ENCODE measurements around the gene SLC19A2.

DNA sequence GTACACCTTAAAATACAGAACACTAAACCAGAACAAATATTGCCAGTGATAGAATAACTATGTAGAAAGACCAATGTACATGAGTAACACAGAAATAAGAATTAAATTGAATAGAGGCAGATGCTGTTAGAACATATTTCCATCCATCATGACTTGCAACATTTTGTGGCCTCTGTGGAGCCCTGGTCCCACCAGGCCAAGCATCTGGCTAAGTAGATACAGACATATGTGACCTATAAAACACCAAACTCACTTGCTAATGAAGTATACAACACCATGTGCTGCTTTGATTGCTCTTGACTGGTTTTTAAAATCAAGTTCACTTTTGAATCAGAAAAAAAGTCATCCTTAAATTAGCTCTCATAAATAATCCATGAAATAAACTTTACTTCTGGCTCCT lies 20.5 kb downstream of the SLC19A2 start:
- TF ChIP-seq ZSCAN22 (CRISPR knock-in tag; IDR thresholded peaks at IDR 0.05) = no peak
- TF ChIP-seq, protein P1, sequence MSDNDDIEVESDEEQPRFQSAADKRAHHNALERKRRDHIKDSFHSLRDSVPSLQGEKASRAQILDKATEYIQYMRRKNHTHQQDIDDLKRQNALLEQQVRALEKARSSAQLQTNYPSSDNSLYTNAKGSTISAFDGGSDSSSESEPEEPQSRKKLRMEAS (IDR thresholded peaks at IDR 0.05) = no peak
- TF ChIP-seq, protein P2, sequence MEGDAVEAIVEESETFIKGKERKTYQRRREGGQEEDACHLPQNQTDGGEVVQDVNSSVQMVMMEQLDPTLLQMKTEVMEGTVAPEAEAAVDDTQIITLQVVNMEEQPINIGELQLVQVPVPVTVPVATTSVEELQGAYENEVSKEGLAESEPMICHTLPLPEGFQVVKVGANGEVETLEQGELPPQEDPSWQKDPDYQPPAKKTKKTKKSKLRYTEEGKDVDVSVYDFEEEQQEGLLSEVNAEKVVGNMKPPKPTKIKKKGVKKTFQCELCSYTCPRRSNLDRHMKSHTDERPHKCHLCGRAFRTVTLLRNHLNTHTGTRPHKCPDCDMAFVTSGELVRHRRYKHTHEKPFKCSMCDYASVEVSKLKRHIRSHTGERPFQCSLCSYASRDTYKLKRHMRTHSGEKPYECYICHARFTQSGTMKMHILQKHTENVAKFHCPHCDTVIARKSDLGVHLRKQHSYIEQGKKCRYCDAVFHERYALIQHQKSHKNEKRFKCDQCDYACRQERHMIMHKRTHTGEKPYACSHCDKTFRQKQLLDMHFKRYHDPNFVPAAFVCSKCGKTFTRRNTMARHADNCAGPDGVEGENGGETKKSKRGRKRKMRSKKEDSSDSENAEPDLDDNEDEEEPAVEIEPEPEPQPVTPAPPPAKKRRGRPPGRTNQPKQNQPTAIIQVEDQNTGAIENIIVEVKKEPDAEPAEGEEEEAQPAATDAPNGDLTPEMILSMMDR (CRISPR knock-in tag; IDR thresholded peaks at IDR 0.05) = no peak
- no peak for TF ChIP-seq KLF13 (CRISPR knock-in tag; IDR thresholded peaks at IDR 0.05)
- no peak for TF ChIP-seq POLR2A (IDR thresholded peaks at IDR 0.05; ENCODE audit: insufficient read depth in 1 of 2, low read depth in 2 of 2, low read length in 2 of 2)
- TF ChIP-seq ZNF782 (CRISPR knock-in tag; IDR thresholded peaks at IDR 0.05; ENCODE audit: borderline replicate concordance) = no peak
- TF ChIP-seq SP2 (CRISPR knock-in tag; IDR thresholded peaks at IDR 0.05) = no peak
- TF ChIP-seq NFKB2 (CRISPR knock-in tag; IDR thresholded peaks at IDR 0.05; ENCODE audit: borderline replicate concordance) = no peak

All from HepG2 (cell line).